GM21717 (cell line): ENCODE data around the gene ARIH2.

ENCODE experiments used
- ATAC-seq: cut with Tn5 transposase; IDR thresholded peaks from one replicate; pipeline ENCODE4 v1.9.1; 2021; ENCODE audit warnings: mild to moderate bottlenecking, moderate library complexity; ENCODE audit not compliant: unreplicated experiment

ARIH2 gene

GRCh38 chr3:49017229-49017970 is 98.8 kb downstream of the ARIH2 start:
- ATAC-seq = no peak

- ATAC-seq = no peak
Observed at GRCh38 chr3:49017971-49018706, 99.5 kb downstream of the ARIH2 start, which contains the start of gene DALRD3. Gene DALRD3, minus strand, starts transcription at chr3:49018580. Its CDS starts 16 bp downstream, at chr3:49018564.

GRCh38 chr3:49018707-49019006 is 100.0 kb downstream of the ARIH2 start:
- ATAC-seq = no peak

- no peak for ATAC-seq
Observed at GRCh38 chr3:49019941-49020329, 101.3 kb downstream of the ARIH2 start.

- ATAC-seq = peak; percentile 5
Observed at GRCh38 chr3:49020330-49021212, 101.9 kb downstream of the ARIH2 start.

GRCh38 chr3:49021213-49021812 is 102.7 kb downstream of the ARIH2 start:
- ATAC-seq = peak; percentile 45

- ATAC-seq = peak; percentile 49
Observed at GRCh38 chr3:49021813-49022687, 103.4 kb downstream of the ARIH2 start, which contains the start of gene NDUFAF3. Gene NDUFAF3, plus strand, starts transcription at chr3:49022121. Its CDS starts 24 bp downstream, at chr3:49022145.

- ATAC-seq = no peak
Observed at GRCh38 chr3:49022688-49023171, 104.1 kb downstream of the ARIH2 start.

GRCh38 chr3:49023775-49024174 is 105.1 kb downstream of the ARIH2 start:
- ATAC-seq = no peak

- no peak for ATAC-seq
Observed at GRCh38 chr3:49024449-49024848, 105.8 kb downstream of the ARIH2 start.

GRCh38 chr3:49025005-49025792 is 106.6 kb downstream of the ARIH2 start:
- no peak for ATAC-seq

- no peak for ATAC-seq
Observed at GRCh38 chr3:49025793-49026520, 107.3 kb downstream of the ARIH2 start.

GRCh38 chr3:49026536-49026935 is 107.9 kb downstream of the ARIH2 start:
- ATAC-seq = no peak

- no peak for ATAC-seq
Observed at GRCh38 chr3:49027634-49028033, 109.0 kb downstream of the ARIH2 start.

- no peak for ATAC-seq
Observed at GRCh38 chr3:49028298-49028672, 109.6 kb downstream of the ARIH2 start.

GRCh38 chr3:49028673-49029562 is 110.3 kb downstream of the ARIH2 start, which contains the start of gene IMPDH2:
Gene IMPDH2, minus strand, starts transcription at chr3:49029398. Its CDS starts 48 bp downstream, at chr3:49029350.
- peak; percentile 77 for ATAC-seq

- ATAC-seq = no peak
Observed at GRCh38 chr3:49029563-49029884, 110.9 kb downstream of the ARIH2 start.
